ENCODE data around the gene SEL1L3. TPM values are rescaled to one million over a fixed set of nuclear protein-coding genes. Genes with fewer than 3 reads are reported as not detected.

SEL1L3 gene
- total RNA-seq, 1 donor = 6.0 TPM

DNA sequence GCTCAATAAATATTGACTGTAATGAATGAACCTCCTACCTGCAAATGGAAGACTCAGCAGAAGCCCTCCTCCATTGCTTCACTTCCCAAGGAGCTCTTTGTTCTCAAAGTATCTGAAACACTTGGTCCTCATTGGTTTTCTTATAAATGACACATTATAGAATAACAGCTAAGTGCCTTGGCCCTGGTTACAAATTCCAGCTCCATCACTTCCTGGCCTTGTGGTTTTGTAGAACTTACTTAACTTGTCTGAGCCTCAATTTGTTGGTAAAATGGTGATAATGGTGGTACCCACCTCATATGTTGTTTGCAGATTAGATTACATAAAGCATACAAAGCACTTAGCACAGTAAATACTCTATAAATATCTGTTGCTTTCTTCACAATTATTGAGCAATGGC, 26.0 kb upstream of the SEL1L3 start:
- no peak overlapping the region for H3K4me3 ChIP-seq (ENCODE audit: low read depth, low read length)
- no peak for DNase-seq (ENCODE audit: low read depth)
- TF ChIP-seq, protein P1, sequence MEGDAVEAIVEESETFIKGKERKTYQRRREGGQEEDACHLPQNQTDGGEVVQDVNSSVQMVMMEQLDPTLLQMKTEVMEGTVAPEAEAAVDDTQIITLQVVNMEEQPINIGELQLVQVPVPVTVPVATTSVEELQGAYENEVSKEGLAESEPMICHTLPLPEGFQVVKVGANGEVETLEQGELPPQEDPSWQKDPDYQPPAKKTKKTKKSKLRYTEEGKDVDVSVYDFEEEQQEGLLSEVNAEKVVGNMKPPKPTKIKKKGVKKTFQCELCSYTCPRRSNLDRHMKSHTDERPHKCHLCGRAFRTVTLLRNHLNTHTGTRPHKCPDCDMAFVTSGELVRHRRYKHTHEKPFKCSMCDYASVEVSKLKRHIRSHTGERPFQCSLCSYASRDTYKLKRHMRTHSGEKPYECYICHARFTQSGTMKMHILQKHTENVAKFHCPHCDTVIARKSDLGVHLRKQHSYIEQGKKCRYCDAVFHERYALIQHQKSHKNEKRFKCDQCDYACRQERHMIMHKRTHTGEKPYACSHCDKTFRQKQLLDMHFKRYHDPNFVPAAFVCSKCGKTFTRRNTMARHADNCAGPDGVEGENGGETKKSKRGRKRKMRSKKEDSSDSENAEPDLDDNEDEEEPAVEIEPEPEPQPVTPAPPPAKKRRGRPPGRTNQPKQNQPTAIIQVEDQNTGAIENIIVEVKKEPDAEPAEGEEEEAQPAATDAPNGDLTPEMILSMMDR (IDR thresholded peaks at IDR 0.05; ENCODE audit: insufficient read depth, low read depth, low read length) = no peak

DNA sequence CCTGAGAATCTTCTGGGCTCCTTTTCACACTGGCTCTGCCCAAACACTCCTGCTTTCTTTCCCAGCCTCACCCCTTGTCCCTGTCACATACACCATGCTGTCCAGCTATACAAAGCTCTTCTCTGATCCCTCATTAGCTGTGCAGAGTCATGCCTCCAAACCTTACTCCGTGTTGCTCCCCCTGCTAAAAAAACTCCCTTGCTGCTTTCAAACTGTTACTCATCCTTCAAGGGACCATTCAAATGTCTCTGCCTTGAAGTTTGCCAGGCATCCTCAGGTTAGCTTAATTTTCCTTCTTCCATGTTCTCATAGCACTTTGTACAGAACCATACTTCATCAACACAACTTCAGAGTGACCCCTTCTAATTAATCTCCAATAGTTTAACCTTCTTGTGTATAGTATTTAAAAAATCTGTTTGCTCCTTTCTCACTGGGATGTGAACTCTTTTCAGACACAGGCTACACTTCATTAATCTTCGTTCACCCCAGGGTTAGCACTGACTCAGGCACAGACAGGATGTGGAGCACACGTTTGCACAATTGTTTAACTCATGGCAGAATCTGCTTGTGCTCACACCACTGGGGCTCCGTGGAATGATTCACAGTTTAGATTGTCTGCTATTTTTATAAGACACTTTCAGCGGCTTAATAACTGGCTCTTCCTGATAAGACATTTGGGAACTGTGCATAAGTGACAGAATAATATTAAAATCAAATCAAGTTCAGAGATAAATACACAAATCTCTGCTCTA, 21.4 kb upstream of the SEL1L3 start:
- DNase-seq (ENCODE audit: low read depth) = peak; percentile 60
- TF ChIP-seq, protein P1 (IDR thresholded peaks at IDR 0.05; ENCODE audit: insufficient read depth, low read depth, low read length) = no peak
- H3K4me3 ChIP-seq (ENCODE audit: low read depth, low read length) = no peak overlapping the region

DNA sequence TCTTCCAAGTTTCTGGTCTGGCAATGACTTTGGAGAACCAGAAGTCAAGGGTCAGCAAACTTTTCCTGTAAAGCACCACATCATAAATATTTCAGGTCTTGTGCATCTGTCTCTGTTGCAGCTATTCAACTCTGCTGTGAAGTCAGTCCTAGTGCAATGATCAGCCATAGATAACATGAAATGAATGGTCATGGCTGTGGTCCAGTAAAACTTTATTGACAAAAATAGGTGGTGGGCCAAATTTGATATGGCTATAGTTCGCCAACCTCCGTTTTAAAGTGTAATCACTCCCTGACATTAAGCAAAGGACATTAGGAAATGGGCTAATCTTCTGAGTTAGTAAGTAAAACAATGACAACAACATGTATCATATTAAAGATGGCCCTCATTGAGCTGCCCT, 20.8 kb upstream of the SEL1L3 start:
- no peak overlapping the region for H3K4me3 ChIP-seq (ENCODE audit: low read depth, low read length)
- DNase-seq (ENCODE audit: low read depth) = no peak
- TF ChIP-seq, protein P1 (IDR thresholded peaks at IDR 0.05; ENCODE audit: insufficient read depth, low read depth, low read length) = no peak

DNA sequence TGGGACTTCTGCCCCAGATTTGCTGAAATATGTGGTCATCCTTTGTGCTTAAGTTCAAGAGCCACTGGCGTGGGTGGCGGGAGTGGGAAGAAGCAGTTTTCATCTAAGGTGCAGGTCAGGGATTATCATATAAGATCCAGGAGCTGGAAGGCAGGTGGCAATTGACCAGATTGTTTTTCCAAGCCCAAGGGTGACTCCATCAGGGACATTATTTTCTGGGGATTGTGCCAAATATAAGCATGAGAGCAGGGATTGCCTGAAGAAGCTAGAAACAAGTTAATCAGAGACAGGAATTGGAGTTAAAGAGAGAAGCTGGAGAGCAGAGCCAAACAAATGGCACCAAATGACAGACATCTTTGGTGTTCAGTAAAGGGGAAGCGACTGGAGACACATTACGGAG, 19.4 kb upstream of the SEL1L3 start:
- no peak overlapping the region for H3K4me3 ChIP-seq (ENCODE audit: low read depth, low read length)
- no peak for DNase-seq (ENCODE audit: low read depth)
- TF ChIP-seq, protein P1 (IDR thresholded peaks at IDR 0.05; ENCODE audit: insufficient read depth, low read depth, low read length) = no peak

DNA sequence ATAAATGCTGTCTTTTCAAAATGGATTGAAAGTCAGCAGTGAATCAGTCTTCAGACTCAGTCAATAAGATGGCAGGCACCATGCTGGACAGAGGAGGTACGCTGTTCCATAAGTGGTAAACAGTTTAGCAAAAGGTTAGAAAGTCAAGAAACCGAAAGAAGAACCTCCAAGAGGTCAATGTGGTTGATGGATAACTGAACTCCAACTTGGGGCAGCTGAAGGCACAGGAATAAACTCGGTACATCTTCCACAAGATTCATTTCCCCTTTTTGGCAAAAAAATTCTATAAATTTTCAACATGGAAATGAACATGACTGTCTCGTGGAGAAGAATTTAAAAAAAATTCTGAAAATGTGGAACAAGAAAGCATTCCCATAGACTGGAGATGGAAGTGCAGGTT, 18.4 kb upstream of the SEL1L3 start:
- no peak overlapping the region for H3K4me3 ChIP-seq (ENCODE audit: low read depth, low read length)
- TF ChIP-seq, protein P1 (IDR thresholded peaks at IDR 0.05; ENCODE audit: insufficient read depth, low read depth, low read length) = no peak
- no peak for DNase-seq (ENCODE audit: low read depth)

DNA sequence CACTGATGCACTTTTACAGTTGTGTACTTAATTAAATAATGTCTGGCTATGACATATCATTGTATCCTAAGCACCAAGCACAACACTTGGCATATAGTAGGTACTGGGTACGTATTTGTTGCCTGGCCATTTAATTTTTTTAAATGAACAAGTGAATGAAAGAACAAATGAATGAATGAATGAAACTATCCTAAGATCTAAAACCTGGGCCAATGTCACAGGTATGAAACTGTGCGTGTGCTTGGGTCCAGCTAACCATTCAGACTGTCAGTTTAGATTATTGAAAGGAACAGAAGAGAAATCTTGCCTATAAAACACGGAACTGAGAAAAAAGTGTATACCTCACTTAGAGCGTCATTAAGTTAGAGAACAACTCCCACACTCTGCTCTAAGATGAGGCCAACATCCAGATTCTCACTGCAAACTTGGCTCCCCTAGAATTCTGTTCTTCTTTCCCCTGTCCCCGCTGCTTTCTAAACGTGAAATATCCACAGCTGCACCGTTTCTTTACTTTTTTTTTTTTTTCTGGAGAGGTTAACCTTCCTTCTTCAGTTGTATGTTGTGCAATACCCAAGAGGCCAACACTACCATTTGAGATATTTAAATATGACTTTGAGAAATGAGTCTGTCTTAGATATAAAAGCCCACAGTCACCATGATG, 17.3 kb upstream of the SEL1L3 start:
- DNase-seq (ENCODE audit: low read depth) = peak; percentile 14
- no peak overlapping the region for H3K4me3 ChIP-seq (ENCODE audit: low read depth, low read length)
- TF ChIP-seq, protein P1 (IDR thresholded peaks at IDR 0.05; ENCODE audit: insufficient read depth, low read depth, low read length) = no peak
